H1 (cell line): ENCODE measurements around the gene TM4SF1. TPM values are rescaled to one million over a fixed set of nuclear protein-coding genes. Genes with fewer than 3 reads are reported as not detected.

Experiments
- CTCF ChIA-PET: fragments of 300-600 bp; sonication (Branson Sonifier 250); formaldehyde crosslinking; loops from one replicate; lab custom pipeline; 2021; ENCODE audit not compliant: partially characterized antibody; lab: Charles Lee
- POLR2A ChIA-PET: fragments of 300-600 bp; sonication (Branson Sonifier 250); formaldehyde crosslinking; loops from one replicate; lab custom pipeline; 2021; ENCODE audit warnings: inconsistent platforms; ENCODE audit not compliant: partially characterized antibody; lab: Charles Lee
- DNase-seq, 2 experiments: peaks; one replicate each; pipeline versions ENCODE4 v3.0.0 to v3.0.0-alpha.2; 2010 to 2022; ENCODE audit warnings: low spot score in 2 of 2, low read depth in 1 of 2, mixed read lengths in 1 of 2
- FAIRE-seq: peaks from 2 replicates; lab custom pipeline; 2011; peaks lifted over from hg19 to GRCh38; lab: Jason Lieb, UNC
- H2AFZ ChIP-seq: 2 replicates; pipeline ENCODE4 v1.8.1; 2012; ENCODE audit warnings: low read length, inconsistent platforms
- H2AK5ac ChIP-seq: 2 replicates; pipeline ENCODE4 v1.6.1; 2013; ENCODE audit warnings: low read depth, low read length
- H2BK120ac ChIP-seq: replicated peaks from 2 replicates; pipeline ENCODE3; 2013; ENCODE audit warnings: low read depth, low read length, inconsistent platforms
- H2BK12ac ChIP-seq: 2 replicates; pipeline ENCODE4 v1.6.1; 2013; ENCODE audit warnings: low read depth, low read length
- H2BK15ac ChIP-seq: 2 replicates; pipeline ENCODE4 v1.6.1; 2013; ENCODE audit warnings: low read length
- H2BK20ac ChIP-seq: 2 replicates; pipeline ENCODE4 v1.6.1; 2013; ENCODE audit warnings: low read length
- H2BK5ac ChIP-seq: 2 replicates; pipeline ENCODE4 v1.6.1; 2013; ENCODE audit warnings: low read depth, low read length
- H3K14ac ChIP-seq: 2 replicates; pipeline ENCODE4 v1.6.1; 2013; ENCODE audit warnings: inconsistent platforms; ENCODE audit not compliant: insufficient read length
- H3K18ac ChIP-seq: 2 replicates; pipeline ENCODE4 v1.6.1; 2013; ENCODE audit warnings: low read length; ENCODE audit errors: extremely low read depth
- H3K23ac ChIP-seq: 2 replicates; pipeline ENCODE4 v1.6.1; 2013; ENCODE audit warnings: inconsistent platforms; ENCODE audit not compliant: insufficient read length
- H3K23me2 ChIP-seq: 2 replicates; pipeline ENCODE4 v1.6.1; 2013; ENCODE audit warnings: low read depth, low read length
- H3K27ac ChIP-seq: 2 replicates; pipeline ENCODE4 v1.6.1; 2011; ENCODE audit warnings: low read depth, low read length, inconsistent platforms
- H3K27me3 ChIP-seq, 4 experiments: replicated peaks in 1 of 4; 1 replicate in 1 of 4; 2 replicates in 3 of 4; pipeline versions ENCODE4 v1.6.1 to v1.8.1; 2011 to 2013; ENCODE audit warnings: low read length in 3 of 4, mild to moderate bottlenecking in 3 of 4, inconsistent platforms in 2 of 4, mixed read lengths in 2 of 4, moderate library complexity in 1 of 4; ENCODE audit not compliant: control insufficient read depth in 3 of 4, insufficient read depth in 3 of 4; ENCODE audit errors: extremely low read depth in 1 of 4
- H3K36me3 ChIP-seq, 4 experiments: 2 replicates each; pipeline versions ENCODE4 v1.6.1 to v1.8.1; 2011 to 2013; ENCODE audit warnings: mild to moderate bottlenecking in 4 of 4, low read length in 3 of 4, moderate library complexity in 2 of 4, control low read depth in 1 of 4, inconsistent platforms in 1 of 4; ENCODE audit not compliant: insufficient read depth in 4 of 4, control insufficient read depth in 2 of 4
- H3K4ac ChIP-seq: replicated peaks from 2 replicates; pipeline ENCODE3; 2013; ENCODE audit warnings: low read length, low read depth, mixed read lengths, inconsistent platforms; ENCODE audit not compliant: insufficient read length
- H3K4me1 ChIP-seq, 4 experiments: replicated peaks in 1 of 4; 1 replicate in 1 of 4; 2 replicates in 3 of 4; pipeline versions ENCODE4 v1.6.1 to v1.8.1; 2011 to 2013; ENCODE audit warnings: low read length in 3 of 4, inconsistent platforms in 2 of 4, mixed read lengths in 1 of 4; ENCODE audit not compliant: insufficient read depth in 4 of 4, control insufficient read depth in 3 of 4
- H3K4me2 ChIP-seq, 2 experiments: 2 replicates each; pipeline versions ENCODE4 v1.6.1 to v1.8.1; 2011 to 2013; ENCODE audit warnings: low read depth in 2 of 2, low read length in 2 of 2, control low read depth in 1 of 2, inconsistent platforms in 1 of 2, mild to moderate bottlenecking in 1 of 2; ENCODE audit not compliant: insufficient read depth in 1 of 2
- H3K4me3 ChIP-seq, 4 experiments: fragments of 200-600, 300-600 bp in 1 of 4; sonication (generic), shearing (Covaris generic), sonication (Bioruptor Twin) in 1 of 4; 2 replicates each; pipeline versions ENCODE4 v1.5.1 to v1.8.1; 2011 to 2016; ENCODE audit warnings: low read length in 4 of 4, low read depth in 3 of 4, control low read depth in 2 of 4, inconsistent platforms in 2 of 4, mild to moderate bottlenecking in 2 of 4, mixed read lengths in 1 of 4, moderate library complexity in 1 of 4; ENCODE audit not compliant: insufficient read depth in 2 of 4; ENCODE audit errors: extremely low read depth in 1 of 4
- H3K56ac ChIP-seq: replicated peaks from 2 replicates; pipeline ENCODE3; 2013; ENCODE audit warnings: low read depth, mild to moderate bottlenecking, mixed read lengths, low read length, inconsistent platforms; ENCODE audit not compliant: insufficient read length
- H3K79me1 ChIP-seq: 2 replicates; pipeline ENCODE4 v1.6.1; 2013; ENCODE audit warnings: low read depth, low read length, control low read depth
- H3K79me2 ChIP-seq, 2 experiments: 2 replicates each; pipeline versions ENCODE4 v1.6.1 to v1.8.1; 2012 to 2013; ENCODE audit warnings: low read length in 2 of 2, mild to moderate bottlenecking in 2 of 2, inconsistent platforms in 1 of 2; ENCODE audit not compliant: insufficient read depth in 2 of 2, control insufficient read depth in 1 of 2
- H3K9ac ChIP-seq, 4 experiments: replicated peaks in 1 of 4; 1 replicate in 1 of 4; 2 replicates in 3 of 4; pipeline versions ENCODE4 v1.6.1 to v1.8.1; 2011 to 2013; ENCODE audit warnings: low read depth in 3 of 4, low read length in 3 of 4, control low read depth in 2 of 4, mild to moderate bottlenecking in 2 of 4, moderate library complexity in 2 of 4, inconsistent platforms in 1 of 4; ENCODE audit errors: extremely low read depth in 1 of 4
- H3K9me3 ChIP-seq, 2 experiments: 2 replicates each; pipeline versions ENCODE4 v1.6.1 to v1.8.1; 2012 to 2013; ENCODE audit warnings: mild to moderate bottlenecking in 2 of 2, moderate library complexity in 2 of 2, control low read depth in 1 of 2, inconsistent platforms in 1 of 2, low read depth in 1 of 2, low read length in 1 of 2, mixed read lengths in 1 of 2; ENCODE audit not compliant: insufficient read depth in 2 of 2
- H4K20me1 ChIP-seq, 2 experiments: replicated peaks in 1 of 2; 2 replicates each; pipeline versions ENCODE3 to v1.8.1; 2011 to 2013; ENCODE audit warnings: inconsistent platforms in 2 of 2, low read length in 2 of 2, mild to moderate bottlenecking in 1 of 2; ENCODE audit not compliant: insufficient read depth in 2 of 2, control insufficient read depth in 1 of 2
- H4K5ac ChIP-seq: 2 replicates; pipeline ENCODE4 v1.6.1; 2013; ENCODE audit warnings: low read length, low read depth, mixed read lengths, inconsistent platforms; ENCODE audit not compliant: insufficient read length
- H4K8ac ChIP-seq: 2 replicates; pipeline ENCODE4 v1.8.0; 2013; ENCODE audit warnings: mild to moderate bottlenecking, moderate library complexity, low read length, inconsistent platforms; ENCODE audit not compliant: insufficient read depth; ENCODE audit errors: extremely low read depth
- H4K91ac ChIP-seq: replicated peaks from 2 replicates; pipeline ENCODE3; 2013; ENCODE audit warnings: low read length, mixed read lengths, inconsistent platforms; ENCODE audit not compliant: insufficient read length
- KDM5A ChIP-seq: fragments of 200-600 bp; IDR thresholded peaks from 2 replicates; pipeline ENCODE4 v1.7.1; 2012; ENCODE audit warnings: mild to moderate bottlenecking, low read length, inconsistent platforms, mixed read lengths
- RBBP5 ChIP-seq: IDR thresholded peaks from 2 replicates; pipeline ENCODE4 v1.7.1; 2012; ENCODE audit warnings: low read depth, mild to moderate bottlenecking, inconsistent platforms, low read length, moderate library complexity, borderline replicate concordance
- SAP30 ChIP-seq: fragments of 300-600 bp; sonication (generic); IDR thresholded peaks from 2 replicates; pipeline ENCODE4 v1.7.1; 2012; ENCODE audit warnings: low read length, moderate library complexity, mild to moderate bottlenecking, inconsistent platforms; ENCODE audit not compliant: insufficient read depth, insufficient replicate concordance
- polyA plus RNA-seq, 7 experiments: library from polyadenylated mRNA; depleted of rRNA in 3 of 7; stranded (reverse) in 5 of 7; unstranded in 2 of 7; fragments of >200 nt in 5 of 7; fragments of 200-250 nt in 2 of 7; gene quantifications; 1 replicate in 5 of 7; 2 replicates in 1 of 7; 4 replicates in 1 of 7; pipeline versions ENCODE4 v1.2.1 to v1.2.3, GENCODE V29; 2011 to 2013; ENCODE audit warnings: missing spikeins in 2 of 7, mixed read lengths in 2 of 7
- total RNA-seq: library from RNA; stranded (reverse); fragmentation: NEBNext Ultra II Directional; extraction: Animal tissue kit (Norgen Biotek cat#: 25700); gene quantifications from 2 replicates; pipeline ENCODE4 v1.2.1, GENCODE V29; 2021

Gene TM4SF1
- total and polyA plus RNA-seq, 2 of the 8 experiments (the other 6 are each of a cell fraction or from before 2014, with no cell fraction given) = 0.26 to 1.3 TPM

GRCh38 chr3:149400645-149401044, 23.2 kb upstream of the TM4SF1 start:
- no peak overlapping the region for H2AK5ac ChIP-seq
- no peak overlapping the region for H3K27ac ChIP-seq
- no peak overlapping the region for H2BK12ac ChIP-seq
- H4K5ac ChIP-seq = no peak overlapping the region
- no peak overlapping the region for H3K18ac ChIP-seq
- ChIA-PET CTCF (interaction anchor here (1.3 to 1.6 kb wide), 3 partner anchors 18 to 95 kb away, joined by 3 to 4 read pairs (median 4); no protein-coding TSS in a partner anchor), POLR2A (interaction anchor here (1.2 kb wide), 1 partner anchor 16 kb away, joined by 4 read pairs; no protein-coding TSS in a partner anchor)
- H3K4ac ChIP-seq = no peak overlapping the region
- H4K8ac ChIP-seq = no peak overlapping the region
- no peak overlapping the region for H3K56ac ChIP-seq
- H2BK5ac ChIP-seq = no peak overlapping the region
- no peak overlapping the region for H2AFZ ChIP-seq
- DNase-seq = no peak
- no peak overlapping the region for H2BK15ac ChIP-seq
- H3K23me2 ChIP-seq = no peaks in the 10 kb centered on the region
- no peaks in the 10 kb centered on the region for H3K79me2 ChIP-seq
- H3K14ac ChIP-seq = no peak overlapping the region
- H3K23ac ChIP-seq = no peak overlapping the region
- H3K4me3 ChIP-seq = no peak overlapping the region
- no peak overlapping the region for H2BK20ac ChIP-seq
- H3K4me2 ChIP-seq = no peak overlapping the region
- no peak overlapping the region for H2BK120ac ChIP-seq
- TF ChIP-seq SAP30 = no peak
- no peak for TF ChIP-seq RBBP5
- TF ChIP-seq KDM5A = no peak
- H4K20me1 ChIP-seq = no peaks in the 10 kb centered on the region
- no peaks in the 10 kb centered on the region for H3K36me3 ChIP-seq
- no peak for FAIRE-seq
- H3K79me1 ChIP-seq = no peaks in the 10 kb centered on the region
- H3K27me3 ChIP-seq = no peaks in the 10 kb centered on the region
- no peaks in the 10 kb centered on the region for H3K4me1 ChIP-seq
- H3K9me3 ChIP-seq = no peaks in the 10 kb centered on the region
- no peak overlapping the region for H4K91ac ChIP-seq
- no peak overlapping the region for H3K9ac ChIP-seq
